GM12878 (cell line): ENCODE results near the gene CPA2. TPM values are rescaled to one million over a fixed set of nuclear protein-coding genes. Genes with fewer than 3 reads are reported as not detected.

ENCODE experiments used
- ATAC-seq: fragments of 200-7000 bp; cut with Tn5 transposase; 3 replicates; pipeline ENCODE4 v1.9.1; 2020; ENCODE audit warnings: mild to moderate bottlenecking, moderate library complexity
- BruUV-seq: library from RNA; stranded (reverse); fragments of 400-500 nt; replicated peaks from 2 replicates; lab custom pipeline; 2021; lab: Mats Ljungman, UMichigan
- CTCF ChIA-PET: fragments of 300-600 bp; sonication (Branson Sonifier 250); formaldehyde crosslinking; extraction: SDS; loops from one replicate; lab custom pipeline; 2021; ENCODE audit warnings: inconsistent platforms; lab: Yijun Ruan, JAX
- POLR2A ChIA-PET: fragments of 350-600 bp; formaldehyde crosslinking; extraction: SDS; loops from one replicate; lab custom pipeline; 2021; ENCODE audit warnings: inconsistent platforms; lab: Charles Lee
- RAD21 ChIA-PET: fragments of 300-600 bp; sonication (Branson Sonifier 250); formaldehyde crosslinking; loops from one replicate; lab custom pipeline; 2023; ENCODE audit warnings: antibody characterized with exemption; ENCODE audit not compliant: unreplicated experiment; lab: Charles Lee
- SMC1A ChIA-PET: fragments of 300-600 bp; sonication (Branson Sonifier 250); formaldehyde crosslinking; loops from one replicate; lab custom pipeline; 2023; ENCODE audit not compliant: unreplicated experiment, uncharacterized antibody; lab: Charles Lee
- DNase-seq: peaks from one replicate; pipeline ENCODE4 v3.0.0-alpha.2; 2011; ENCODE audit warnings: low read depth, low spot score
- FAIRE-seq: peaks from 3 replicates; lab custom pipeline; 2011; peaks lifted over from hg19 to GRCh38; lab: Jason Lieb, UNC
- H2AFZ ChIP-seq: 2 replicates; pipeline ENCODE4 v1.6.0; 2011; ENCODE audit warnings: low read depth, low read length, control low read depth; ENCODE audit not compliant: control insufficient read depth
- H3K27ac ChIP-seq: 2 replicates; pipeline ENCODE4 v1.5.1; 2011; ENCODE audit warnings: control low read depth; ENCODE audit not compliant: control insufficient read depth, insufficient read depth
- H3K27me3 ChIP-seq, 2 experiments: replicated peaks in 1 of 2; 2 replicates each; pipeline versions ENCODE4 v1.6.0 to v1.6.1; 2011; ENCODE audit warnings: low read length in 1 of 2; ENCODE audit not compliant: control insufficient read depth in 2 of 2, insufficient read depth in 2 of 2
- H3K36me3 ChIP-seq, 2 experiments: 2 replicates each; pipeline ENCODE4 v1.5.1; 2011; ENCODE audit warnings: low read length in 1 of 2; ENCODE audit not compliant: control insufficient read depth in 2 of 2, insufficient read depth in 2 of 2
- H3K4me1 ChIP-seq: 2 replicates; pipeline ENCODE4 v1.6.1; 2011; ENCODE audit warnings: mild to moderate bottlenecking, low read length, moderate library complexity, mixed read lengths; ENCODE audit not compliant: control insufficient read depth, insufficient read depth
- H3K4me2 ChIP-seq: 2 replicates; pipeline ENCODE4 v1.6.0; 2011; ENCODE audit warnings: control low read depth; ENCODE audit not compliant: control insufficient read depth, insufficient read depth
- H3K4me3 ChIP-seq: fragments of 200-600 bp; sonication (generic); 2 replicates; pipeline ENCODE4 v1.5.1; 2016
- H3K79me2 ChIP-seq: 2 replicates; pipeline ENCODE4 v1.6.0; 2011; ENCODE audit warnings: low read length; ENCODE audit not compliant: control insufficient read depth, insufficient read depth
- H3K9ac ChIP-seq: 2 replicates; pipeline ENCODE4 v1.8.0; 2011; ENCODE audit warnings: low read length, control low read depth, mixed read lengths; ENCODE audit not compliant: control insufficient read depth, insufficient read depth
- H3K9me3 ChIP-seq: replicated peaks from 3 replicates; pipeline ENCODE4 v1.5.1; 2011; ENCODE audit warnings: mild to moderate bottlenecking, low read length; ENCODE audit not compliant: control insufficient read depth, insufficient read depth
- H4K20me1 ChIP-seq: 2 replicates; pipeline ENCODE4 v1.6.0; 2011; ENCODE audit not compliant: control insufficient read depth, insufficient read depth
- ASH2L ChIP-seq: fragments of 300-600, 200-600 bp; sonication (generic); IDR thresholded peaks from 2 replicates; pipeline ENCODE4 v1.6.1; 2017; ENCODE audit warnings: low read depth, mild to moderate bottlenecking, borderline replicate concordance
- BACH1 ChIP-seq: fragments of 450-650 bp; IDR thresholded peaks from 2 replicates; pipeline ENCODE4 v1.6.1; 2017; ENCODE audit warnings: mild to moderate bottlenecking, borderline replicate concordance
- CBFB ChIP-seq: IDR thresholded peaks from 2 replicates; pipeline ENCODE4 v1.6.1; 2016; ENCODE audit warnings: antibody characterized with exemption, low read depth
- EP300 ChIP-seq, 2 experiments: fragments of 150-350 bp in 1 of 2; IDR thresholded peaks; 2 replicates each; pipeline ENCODE4 v1.6.1; 2011 to 2012; ENCODE audit warnings: low read depth in 2 of 2, low read length in 2 of 2, borderline replicate concordance in 1 of 2, improper control_type of control experiment in 1 of 2, inconsistent platforms in 1 of 2; ENCODE audit not compliant: control insufficient read depth in 1 of 2
- HDGF ChIP-seq: fragments of 450-650 bp; IDR thresholded peaks from 2 replicates; pipeline ENCODE4 v1.6.1; 2016; ENCODE audit warnings: antibody characterized with exemption
- KAT2A ChIP-seq: conservative IDR thresholded peaks from 2 replicates; pipeline ENCODE4 v1.6.1; 2011; ENCODE audit warnings: low read depth, low read length; ENCODE audit not compliant: control insufficient read depth
- LARP7 ChIP-seq: fragments of 450-650 bp; IDR thresholded peaks from 2 replicates; pipeline ENCODE4 v1.6.1; 2017; ENCODE audit warnings: mild to moderate bottlenecking
- ZNF274 ChIP-seq: IDR thresholded peaks from one replicate; pipeline ENCODE4 v1.8.0; 2011; ENCODE audit not compliant: insufficient read length, insufficient read depth
- WGBS: methylation state at CpG from one replicate; pipeline ENCODE4 v1.1.6; 2016; ENCODE audit warnings: low lambda C conversion rate; ENCODE audit not compliant: insufficient replicate concordance, insufficient coverage; ENCODE audit errors: missing lambda C conversion rate; 5-methylcytosine and 5-hydroxymethylcytosine counted together
- in situ Hi-C: fragments of 300-500 bp; cut with MboI; formaldehyde crosslinking; loops from 9 replicates; pipeline ENCODE4 v1.14.3; 2018; ENCODE audit warnings: mixed read lengths
- intact Hi-C: fragments of 100-400 bp; cut with micrococcal nuclease; formaldehyde crosslinking; loops from one replicate; pipeline ENCODE4 v1.14.2; 2022; ENCODE audit not compliant: unreplicated experiment
- polyA plus RNA-seq, 11 experiments: library from polyadenylated mRNA; depleted of rRNA in 4 of 11; unstranded in 6 of 11; stranded (reverse) in 5 of 11; fragments of >200 nt; fragmentation: Nextera tagmentation in 4 of 11; fragmentation: Illumina TruSeq in 1 of 11; extraction: Ambion mirVana in 4 of 11; extraction: Trizol in 1 of 11; gene quantifications; 1 replicate in 1 of 11; 2 replicates in 10 of 11; pipeline versions ENCODE4 v1.2.1 to v1.2.3, GENCODE V29; 2011 to 2016; ENCODE audit warnings: inconsistent platforms in 2 of 11, missing spikeins in 2 of 11, low read depth in 1 of 11
- total RNA-seq, 4 experiments: library from RNA; depleted of rRNA in 3 of 4; stranded (reverse); fragments of >200 nt in 3 of 4; fragmentation: Illumina TruSeq in 1 of 4; extraction: Trizol in 1 of 4; gene quantifications; 2 replicates each; pipeline versions ENCODE4 v1.2.1 to v1.2.3, GENCODE V29; 2013 to 2021
- TF ChIP-seq, protein P1 (sequence below): fragments of 450-650 bp; formaldehyde crosslinking; IDR thresholded peaks from 2 replicates; pipeline ENCODE4 v1.4.0; 2022; ENCODE audit warnings: mild to moderate bottlenecking, moderate library complexity
- TF ChIP-seq, protein P2 (sequence below): fragments of 450-650 bp; conservative IDR thresholded peaks from 2 replicates; pipeline ENCODE4 v1.6.1; 2017; ENCODE audit warnings: mild to moderate bottlenecking, moderate library complexity
- TF ChIP-seq, protein P3 (sequence below): fragments of 150-350 bp; IDR thresholded peaks from 2 replicates; pipeline ENCODE4 v1.6.1; 2016; ENCODE audit warnings: low read depth, low read length
- TF ChIP-seq, protein P4 (sequence below): fragments of 450-650 bp; IDR thresholded peaks from 2 replicates; pipeline ENCODE4 v1.6.1; 2018; ENCODE audit warnings: mild to moderate bottlenecking, low read depth, moderate library complexity; ENCODE audit not compliant: partially characterized antibody

The CPA2 gene
- total and polyA plus RNA-seq, 10 of the 15 experiments (the other 5 are each of a cell fraction or from before 2014, with no cell fraction given): 0.04 to 1.9 TPM; not detected in 8

DNA sequence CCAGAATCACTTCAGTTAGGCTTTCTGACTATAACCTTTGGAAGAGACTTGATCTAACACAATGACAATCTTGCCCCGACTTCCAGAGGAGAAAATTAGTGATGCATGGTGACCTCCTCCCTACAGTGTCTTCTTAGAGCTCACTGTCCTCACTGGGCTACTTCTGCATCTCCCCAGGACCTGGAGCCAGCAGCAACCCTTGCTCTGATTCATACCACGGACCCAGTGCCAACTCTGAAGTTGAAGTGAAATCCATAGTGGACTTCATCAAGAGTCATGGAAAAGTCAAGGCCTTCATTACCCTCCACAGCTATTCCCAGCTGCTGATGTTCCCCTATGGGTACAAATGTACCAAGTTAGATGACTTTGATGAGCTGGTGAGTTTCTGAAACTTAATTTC, 12.6 kb downstream of the CPA2 start:
- in situ Hi-C loops (no loop called here), intact Hi-C loops (loop anchor here (10.0 kb wide), 1 partner anchor 64 kb away; no protein-coding TSS in a partner anchor)
- DNase-seq (no peak), FAIRE-seq (no peak), ATAC-seq (no peak)
- H3K27me3 ChIP-seq: peaks cover 1 to 4% of the 10 kb centered on the region in 2 experiments; a peak in 1 of 4 replicates
- RAD21 ChIA-PET: interaction anchor here (0.8 kb wide), 1 partner anchor 208 kb away, joined by 3 read pairs; no protein-coding TSS in a partner anchor
- no peak overlapping the region for H3K9ac ChIP-seq
- CTCF ChIA-PET: no interaction called here
- no peak overlapping the region for H3K4me2 ChIP-seq
- BruUV-seq: no TSS peak
- H3K79me2 ChIP-seq: no peaks in the 10 kb centered on the region
- no peaks in the 10 kb centered on the region for H4K20me1 ChIP-seq
- H3K4me3 ChIP-seq: no peak overlapping the region
- H3K9me3 ChIP-seq: no peaks in the 10 kb centered on the region
- no peak overlapping the region for H3K27ac ChIP-seq
- 0% methylated on average over 2 of the region's 2 CpGs for WGBS
- no peaks in the 10 kb centered on the region for H3K4me1 ChIP-seq
- no peak overlapping the region for H2AFZ ChIP-seq
- POLR2A ChIA-PET: no interaction called here
- H3K36me3 ChIP-seq: no peaks in the 10 kb centered on the region
- SMC1A ChIA-PET: no interaction called here
- TF ChIP-seq KAT2A: no peak
- TF ChIP-seq, protein P1, sequence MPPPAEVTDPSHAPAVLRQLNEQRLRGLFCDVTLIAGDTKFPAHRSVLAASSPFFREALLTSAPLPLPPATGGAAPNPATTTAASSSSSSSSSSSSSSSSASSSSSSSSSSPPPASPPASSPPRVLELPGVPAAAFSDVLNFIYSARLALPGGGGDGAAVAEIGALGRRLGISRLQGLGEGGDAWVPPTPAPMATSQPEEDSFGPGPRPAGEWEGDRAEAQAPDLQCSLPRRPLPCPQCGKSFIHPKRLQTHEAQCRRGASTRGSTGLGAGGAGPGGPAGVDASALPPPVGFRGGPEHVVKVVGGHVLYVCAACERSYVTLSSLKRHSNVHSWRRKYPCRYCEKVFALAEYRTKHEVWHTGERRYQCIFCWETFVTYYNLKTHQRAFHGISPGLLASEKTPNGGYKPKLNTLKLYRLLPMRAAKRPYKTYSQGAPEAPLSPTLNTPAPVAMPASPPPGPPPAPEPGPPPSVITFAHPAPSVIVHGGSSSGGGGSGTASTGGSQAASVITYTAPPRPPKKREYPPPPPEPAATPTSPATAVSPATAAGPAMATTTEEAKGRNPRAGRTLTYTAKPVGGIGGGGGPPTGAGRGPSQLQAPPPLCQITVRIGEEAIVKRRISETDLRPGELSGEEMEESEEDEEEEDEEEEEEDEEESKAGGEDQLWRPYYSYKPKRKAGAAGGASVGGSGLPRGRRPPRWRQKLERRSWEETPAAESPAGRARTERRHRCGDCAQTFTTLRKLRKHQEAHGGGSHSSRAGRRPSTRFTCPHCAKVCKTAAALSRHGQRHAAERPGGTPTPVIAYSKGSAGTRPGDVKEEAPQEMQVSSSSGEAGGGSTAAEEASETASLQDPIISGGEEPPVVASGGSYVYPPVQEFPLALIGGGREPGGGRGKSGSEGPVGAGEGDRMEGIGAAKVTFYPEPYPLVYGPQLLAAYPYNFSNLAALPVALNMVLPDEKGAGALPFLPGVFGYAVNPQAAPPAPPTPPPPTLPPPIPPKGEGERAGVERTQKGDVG: no peak
- TF ChIP-seq, protein P2, sequence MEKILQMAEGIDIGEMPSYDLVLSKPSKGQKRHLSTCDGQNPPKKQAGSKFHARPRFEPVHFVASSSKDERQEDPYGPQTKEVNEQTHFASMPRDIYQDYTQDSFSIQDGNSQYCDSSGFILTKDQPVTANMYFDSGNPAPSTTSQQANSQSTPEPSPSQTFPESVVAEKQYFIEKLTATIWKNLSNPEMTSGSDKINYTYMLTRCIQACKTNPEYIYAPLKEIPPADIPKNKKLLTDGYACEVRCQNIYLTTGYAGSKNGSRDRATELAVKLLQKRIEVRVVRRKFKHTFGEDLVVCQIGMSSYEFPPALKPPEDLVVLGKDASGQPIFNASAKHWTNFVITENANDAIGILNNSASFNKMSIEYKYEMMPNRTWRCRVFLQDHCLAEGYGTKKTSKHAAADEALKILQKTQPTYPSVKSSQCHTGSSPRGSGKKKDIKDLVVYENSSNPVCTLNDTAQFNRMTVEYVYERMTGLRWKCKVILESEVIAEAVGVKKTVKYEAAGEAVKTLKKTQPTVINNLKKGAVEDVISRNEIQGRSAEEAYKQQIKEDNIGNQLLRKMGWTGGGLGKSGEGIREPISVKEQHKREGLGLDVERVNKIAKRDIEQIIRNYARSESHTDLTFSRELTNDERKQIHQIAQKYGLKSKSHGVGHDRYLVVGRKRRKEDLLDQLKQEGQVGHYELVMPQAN: no peak
- TF ChIP-seq HDGF: no peak
- TF ChIP-seq CBFB: no peak
- TF ChIP-seq LARP7: no peak
- TF ChIP-seq EP300 (IDR thresholded peaks at IDR 0.05; ENCODE audit: borderline replicate concordance in 1 of 2, control insufficient read depth in 1 of 2, low read depth in 2 of 2, low read length in 2 of 2): no peak
- no peak for TF ChIP-seq BACH1
- no peak for TF ChIP-seq ZNF274
- TF ChIP-seq ASH2L: no peak
- TF ChIP-seq, protein P3, sequence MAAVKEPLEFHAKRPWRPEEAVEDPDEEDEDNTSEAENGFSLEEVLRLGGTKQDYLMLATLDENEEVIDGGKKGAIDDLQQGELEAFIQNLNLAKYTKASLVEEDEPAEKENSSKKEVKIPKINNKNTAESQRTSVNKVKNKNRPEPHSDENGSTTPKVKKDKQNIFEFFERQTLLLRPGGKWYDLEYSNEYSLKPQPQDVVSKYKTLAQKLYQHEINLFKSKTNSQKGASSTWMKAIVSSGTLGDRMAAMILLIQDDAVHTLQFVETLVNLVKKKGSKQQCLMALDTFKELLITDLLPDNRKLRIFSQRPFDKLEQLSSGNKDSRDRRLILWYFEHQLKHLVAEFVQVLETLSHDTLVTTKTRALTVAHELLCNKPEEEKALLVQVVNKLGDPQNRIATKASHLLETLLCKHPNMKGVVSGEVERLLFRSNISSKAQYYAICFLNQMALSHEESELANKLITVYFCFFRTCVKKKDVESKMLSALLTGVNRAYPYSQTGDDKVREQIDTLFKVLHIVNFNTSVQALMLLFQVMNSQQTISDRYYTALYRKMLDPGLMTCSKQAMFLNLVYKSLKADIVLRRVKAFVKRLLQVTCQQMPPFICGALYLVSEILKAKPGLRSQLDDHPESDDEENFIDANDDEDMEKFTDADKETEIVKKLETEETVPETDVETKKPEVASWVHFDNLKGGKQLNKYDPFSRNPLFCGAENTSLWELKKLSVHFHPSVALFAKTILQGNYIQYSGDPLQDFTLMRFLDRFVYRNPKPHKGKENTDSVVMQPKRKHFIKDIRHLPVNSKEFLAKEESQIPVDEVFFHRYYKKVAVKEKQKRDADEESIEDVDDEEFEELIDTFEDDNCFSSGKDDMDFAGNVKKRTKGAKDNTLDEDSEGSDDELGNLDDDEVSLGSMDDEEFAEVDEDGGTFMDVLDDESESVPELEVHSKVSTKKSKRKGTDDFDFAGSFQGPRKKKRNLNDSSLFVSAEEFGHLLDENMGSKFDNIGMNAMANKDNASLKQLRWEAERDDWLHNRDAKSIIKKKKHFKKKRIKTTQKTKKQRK: no peak
- TF ChIP-seq, protein P4, sequence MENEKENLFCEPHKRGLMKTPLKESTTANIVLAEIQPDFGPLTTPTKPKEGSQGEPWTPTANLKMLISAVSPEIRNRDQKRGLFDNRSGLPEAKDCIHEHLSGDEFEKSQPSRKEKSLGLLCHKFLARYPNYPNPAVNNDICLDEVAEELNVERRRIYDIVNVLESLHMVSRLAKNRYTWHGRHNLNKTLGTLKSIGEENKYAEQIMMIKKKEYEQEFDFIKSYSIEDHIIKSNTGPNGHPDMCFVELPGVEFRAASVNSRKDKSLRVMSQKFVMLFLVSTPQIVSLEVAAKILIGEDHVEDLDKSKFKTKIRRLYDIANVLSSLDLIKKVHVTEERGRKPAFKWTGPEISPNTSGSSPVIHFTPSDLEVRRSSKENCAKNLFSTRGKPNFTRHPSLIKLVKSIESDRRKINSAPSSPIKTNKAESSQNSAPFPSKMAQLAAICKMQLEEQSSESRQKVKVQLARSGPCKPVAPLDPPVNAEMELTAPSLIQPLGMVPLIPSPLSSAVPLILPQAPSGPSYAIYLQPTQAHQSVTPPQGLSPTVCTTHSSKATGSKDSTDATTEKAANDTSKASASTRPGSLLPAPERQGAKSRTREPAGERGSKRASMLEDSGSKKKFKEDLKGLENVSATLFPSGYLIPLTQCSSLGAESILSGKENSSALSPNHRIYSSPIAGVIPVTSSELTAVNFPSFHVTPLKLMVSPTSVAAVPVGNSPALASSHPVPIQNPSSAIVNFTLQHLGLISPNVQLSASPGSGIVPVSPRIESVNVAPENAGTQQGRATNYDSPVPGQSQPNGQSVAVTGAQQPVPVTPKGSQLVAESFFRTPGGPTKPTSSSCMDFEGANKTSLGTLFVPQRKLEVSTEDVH: no peak
